ENCODE measurements around the gene PDIA4.

DNA sequence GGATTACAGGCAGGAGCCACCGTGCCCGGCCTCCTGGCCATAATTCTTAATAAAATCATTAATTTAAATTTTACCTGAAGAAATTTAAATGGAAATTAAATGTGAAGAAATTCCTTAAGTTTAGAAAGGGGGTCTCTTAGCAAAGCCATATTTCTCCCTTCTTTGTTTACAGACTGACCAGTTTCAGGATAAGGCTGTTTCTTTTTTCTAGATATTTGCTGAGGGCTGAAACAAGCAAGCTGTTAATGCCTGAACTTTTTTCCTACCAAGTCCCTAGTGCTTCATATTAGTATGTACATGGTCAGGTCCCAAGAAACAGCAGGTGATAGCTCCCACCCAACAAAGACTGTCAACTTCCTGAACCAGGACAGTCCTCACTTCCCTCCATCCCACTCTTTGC is 18.1 kb upstream of the PDIA4 start:
- TF ChIP-seq, protein P1, sequence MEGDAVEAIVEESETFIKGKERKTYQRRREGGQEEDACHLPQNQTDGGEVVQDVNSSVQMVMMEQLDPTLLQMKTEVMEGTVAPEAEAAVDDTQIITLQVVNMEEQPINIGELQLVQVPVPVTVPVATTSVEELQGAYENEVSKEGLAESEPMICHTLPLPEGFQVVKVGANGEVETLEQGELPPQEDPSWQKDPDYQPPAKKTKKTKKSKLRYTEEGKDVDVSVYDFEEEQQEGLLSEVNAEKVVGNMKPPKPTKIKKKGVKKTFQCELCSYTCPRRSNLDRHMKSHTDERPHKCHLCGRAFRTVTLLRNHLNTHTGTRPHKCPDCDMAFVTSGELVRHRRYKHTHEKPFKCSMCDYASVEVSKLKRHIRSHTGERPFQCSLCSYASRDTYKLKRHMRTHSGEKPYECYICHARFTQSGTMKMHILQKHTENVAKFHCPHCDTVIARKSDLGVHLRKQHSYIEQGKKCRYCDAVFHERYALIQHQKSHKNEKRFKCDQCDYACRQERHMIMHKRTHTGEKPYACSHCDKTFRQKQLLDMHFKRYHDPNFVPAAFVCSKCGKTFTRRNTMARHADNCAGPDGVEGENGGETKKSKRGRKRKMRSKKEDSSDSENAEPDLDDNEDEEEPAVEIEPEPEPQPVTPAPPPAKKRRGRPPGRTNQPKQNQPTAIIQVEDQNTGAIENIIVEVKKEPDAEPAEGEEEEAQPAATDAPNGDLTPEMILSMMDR (IDR thresholded peaks at IDR 0.05) = no peak
- TF ChIP-seq POLR2A (IDR thresholded peaks at IDR 0.05) (no peak), POLR2AphosphoS5 (IDR thresholded peaks at IDR 0.05) (no peak)
